Vagina (tissue), 2 donors: Measurements from ENCODE around the gene UTRN. TPM values are rescaled to one million over a fixed set of nuclear protein-coding genes. Genes with fewer than 3 reads are reported as not detected.

ENCODE experiments used
- DNase-seq, 2 donors: peaks; one replicate each; pipeline ENCODE4 v3.0.0-alpha.2; 2017; ENCODE audit errors: extremely low spot score in 2 of 2
- H3K27ac ChIP-seq: fragments of 200-600 bp; sonication (generic); one replicate; pipeline ENCODE4 v1.5.1; 2019
- H3K27me3 ChIP-seq: fragments of 200-600 bp; sonication (generic); one replicate; pipeline ENCODE4 v1.5.1; 2019
- H3K36me3 ChIP-seq, 2 donors: fragments of 200-600 bp; sonication (generic); one replicate each; pipeline ENCODE4 v1.5.1; 2017 to 2019
- H3K4me1 ChIP-seq: fragments of 200-600 bp; sonication (generic); one replicate; pipeline ENCODE4 v1.5.1; 2019
- H3K4me3 ChIP-seq, 2 donors: fragments of 200-600 bp; sonication (generic); 1 replicate in 1 of 2; 2 replicates in 1 of 2; pipeline ENCODE4 v1.5.1; 2016 to 2019
- H3K9me3 ChIP-seq: fragments of 200-600 bp; sonication (generic); one replicate; pipeline ENCODE4 v1.5.1; 2019
- POLR2A ChIP-seq, 2 donors: fragments of 450-650 bp; IDR thresholded peaks; one replicate each; pipeline ENCODE4 v1.6.1; 2017; ENCODE audit warnings: antibody characterized with exemption in 2 of 2, mild to moderate bottlenecking in 2 of 2, moderate library complexity in 2 of 2
- POLR2AphosphoS5 ChIP-seq, 2 donors: sonication (generic); formaldehyde crosslinking; IDR thresholded peaks; one replicate each; pipeline ENCODE4 v1.9.0; 2017; ENCODE audit warnings: antibody characterized with exemption in 2 of 2, mild to moderate bottlenecking in 2 of 2, low read depth in 1 of 2; ENCODE audit not compliant: insufficient read depth in 1 of 2
- intact Hi-C: fragments of 100-400 bp; cut with DNase I; formaldehyde crosslinking; loops from one replicate; pipeline ENCODE4 v1.15.1; 2023
- total RNA-seq: library from RNA; depleted of rRNA; stranded (reverse); fragments of >200 nt; gene quantifications from one replicate; pipeline ENCODE4 v1.2.3, GENCODE V29; 2016
- TF ChIP-seq, protein P1 (sequence below), 3 experiments: fragments of 450-650 bp in 2 of 3; fragments of 200-600 bp in 1 of 3; sonication (generic) in 1 of 3; IDR thresholded peaks; one replicate each; pipeline ENCODE4 v1.5.1; 2017 to 2019; ENCODE audit warnings: antibody characterized with exemption in 3 of 3, mild to moderate bottlenecking in 2 of 3, moderate library complexity in 2 of 3

Gene UTRN
- total RNA-seq, 1 donor from 2014 or later, result 160 TPM

DNA sequence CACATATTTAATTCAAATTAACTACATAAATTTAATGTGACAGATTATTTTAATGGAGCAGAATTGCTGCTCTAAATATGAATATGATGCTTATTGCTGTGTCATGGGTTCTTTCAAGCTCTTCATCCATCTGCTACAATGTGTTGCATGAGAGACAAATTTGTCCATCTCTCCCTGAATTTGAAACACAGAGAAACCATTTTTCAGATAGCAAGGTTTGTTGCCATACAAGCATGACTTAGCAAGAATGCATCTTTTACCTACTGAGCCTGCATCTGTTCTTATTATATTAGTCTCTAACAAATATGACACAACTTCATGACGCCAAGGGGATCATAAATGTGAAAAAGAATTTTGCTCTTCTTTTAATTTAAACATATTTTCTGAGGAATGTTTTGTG is 8.0 kb upstream of the UTRN start:
- intact Hi-C loops, result no loop called here
- Histone ChIP-seq H3K27me3 (no peaks in the 10 kb centered on the region), H3K9me3 (no peaks in the 10 kb centered on the region), H3K27ac (no peak overlapping the region), H3K36me3 (no peaks in the 10 kb centered on the region), H3K4me1 (no peaks in the 10 kb centered on the region), H3K4me3 (no peak overlapping the region)
- TF ChIP-seq, protein P1, sequence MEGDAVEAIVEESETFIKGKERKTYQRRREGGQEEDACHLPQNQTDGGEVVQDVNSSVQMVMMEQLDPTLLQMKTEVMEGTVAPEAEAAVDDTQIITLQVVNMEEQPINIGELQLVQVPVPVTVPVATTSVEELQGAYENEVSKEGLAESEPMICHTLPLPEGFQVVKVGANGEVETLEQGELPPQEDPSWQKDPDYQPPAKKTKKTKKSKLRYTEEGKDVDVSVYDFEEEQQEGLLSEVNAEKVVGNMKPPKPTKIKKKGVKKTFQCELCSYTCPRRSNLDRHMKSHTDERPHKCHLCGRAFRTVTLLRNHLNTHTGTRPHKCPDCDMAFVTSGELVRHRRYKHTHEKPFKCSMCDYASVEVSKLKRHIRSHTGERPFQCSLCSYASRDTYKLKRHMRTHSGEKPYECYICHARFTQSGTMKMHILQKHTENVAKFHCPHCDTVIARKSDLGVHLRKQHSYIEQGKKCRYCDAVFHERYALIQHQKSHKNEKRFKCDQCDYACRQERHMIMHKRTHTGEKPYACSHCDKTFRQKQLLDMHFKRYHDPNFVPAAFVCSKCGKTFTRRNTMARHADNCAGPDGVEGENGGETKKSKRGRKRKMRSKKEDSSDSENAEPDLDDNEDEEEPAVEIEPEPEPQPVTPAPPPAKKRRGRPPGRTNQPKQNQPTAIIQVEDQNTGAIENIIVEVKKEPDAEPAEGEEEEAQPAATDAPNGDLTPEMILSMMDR (IDR thresholded peaks at IDR 0.05), result no peak
- no peak for TF ChIP-seq POLR2AphosphoS5 (IDR thresholded peaks at IDR 0.05; ENCODE audit: insufficient read depth in 1 of 2, low read depth in 1 of 2)
- no peak for TF ChIP-seq POLR2A (IDR thresholded peaks at IDR 0.05)
- no peak for DNase-seq

DNA sequence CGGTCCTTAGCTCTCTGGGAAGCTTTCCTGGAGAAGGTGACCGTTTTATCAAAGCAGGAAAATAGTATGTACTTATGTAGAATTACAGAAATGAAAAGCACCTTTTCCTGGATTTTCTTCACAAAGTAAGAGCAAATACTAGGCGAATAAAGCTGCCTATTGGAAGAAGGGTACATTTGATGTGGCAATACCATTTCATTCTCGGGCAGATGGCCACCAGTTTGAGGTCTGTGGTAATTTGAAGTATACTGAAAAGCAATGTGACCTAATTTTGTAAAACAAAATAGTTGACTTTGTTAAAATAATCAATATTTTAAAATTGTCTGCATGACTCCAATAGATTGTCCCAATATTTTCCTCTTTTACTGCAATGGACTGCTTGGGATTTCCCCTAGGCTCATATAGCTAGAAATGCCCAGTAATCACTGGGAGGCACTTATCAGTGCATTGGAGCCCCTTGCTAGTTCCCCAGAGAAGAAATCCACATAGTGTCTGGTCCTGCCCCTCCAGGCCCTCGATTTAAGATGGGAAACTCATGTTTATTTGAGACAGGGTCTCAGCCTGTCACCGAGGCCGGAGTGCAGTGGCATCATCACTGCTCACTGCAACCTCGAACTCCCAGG is 7.4 kb upstream of the UTRN start:
- H3K9me3 ChIP-seq, result no peaks in the 10 kb centered on the region
- H3K27me3 ChIP-seq, result no peaks in the 10 kb centered on the region
- no peak overlapping the region for H3K27ac ChIP-seq
- no peak overlapping the region for H3K4me3 ChIP-seq
- intact Hi-C loops, result no loop called here
- TF ChIP-seq, protein P1 (IDR thresholded peaks at IDR 0.05), result no peak
- TF ChIP-seq POLR2A (IDR thresholded peaks at IDR 0.05), result no peak
- no peak for TF ChIP-seq POLR2AphosphoS5 (IDR thresholded peaks at IDR 0.05; ENCODE audit: insufficient read depth in 1 of 2, low read depth in 1 of 2)
- H3K4me1 ChIP-seq, result no peaks in the 10 kb centered on the region
- no peak for DNase-seq
- no peaks in the 10 kb centered on the region for H3K36me3 ChIP-seq

DNA sequence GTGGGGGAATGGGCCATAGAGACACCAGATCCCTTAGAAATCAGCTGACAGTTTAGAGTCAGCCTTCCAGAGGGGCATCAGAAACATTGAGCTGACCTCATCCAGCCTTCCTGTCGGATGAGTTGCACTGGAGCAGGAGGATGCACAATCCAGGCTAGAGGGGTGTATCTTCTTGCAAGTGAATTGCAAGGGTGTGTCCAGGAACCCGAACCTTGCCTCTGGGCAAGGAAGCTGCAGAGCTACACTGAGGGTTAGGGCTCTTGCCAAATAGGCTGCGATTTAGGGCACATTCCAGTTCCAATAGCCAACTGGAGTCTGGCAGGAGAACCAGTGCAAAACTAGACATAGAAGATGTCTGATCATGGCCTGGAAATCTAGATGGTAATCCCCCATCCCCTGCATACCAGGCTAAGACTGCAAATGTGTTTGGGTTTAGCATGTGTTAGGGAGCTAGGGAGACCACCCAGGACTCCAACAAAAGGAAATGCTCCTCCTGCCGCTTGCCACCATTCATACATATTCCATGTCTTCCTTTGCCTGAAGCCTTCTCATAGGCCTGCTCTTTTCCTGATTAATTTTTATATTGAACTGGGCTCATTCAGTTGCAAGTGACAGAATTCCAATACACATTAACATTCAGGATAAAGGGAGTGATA is 6.3 kb upstream of the UTRN start:
- no peak for DNase-seq
- H3K4me3 ChIP-seq, result no peak overlapping the region
- no peaks in the 10 kb centered on the region for H3K4me1 ChIP-seq
- intact Hi-C loops, result no loop called here
- no peaks in the 10 kb centered on the region for H3K9me3 ChIP-seq
- H3K27ac ChIP-seq, result no peak overlapping the region
- no peaks in the 10 kb centered on the region for H3K36me3 ChIP-seq
- TF ChIP-seq, protein P1 (IDR thresholded peaks at IDR 0.05), result no peak
- TF ChIP-seq POLR2A (IDR thresholded peaks at IDR 0.05) (no peak), POLR2AphosphoS5 (IDR thresholded peaks at IDR 0.05; ENCODE audit: insufficient read depth in 1 of 2, low read depth in 1 of 2) (no peak)
- H3K27me3 ChIP-seq, result no peaks in the 10 kb centered on the region

DNA sequence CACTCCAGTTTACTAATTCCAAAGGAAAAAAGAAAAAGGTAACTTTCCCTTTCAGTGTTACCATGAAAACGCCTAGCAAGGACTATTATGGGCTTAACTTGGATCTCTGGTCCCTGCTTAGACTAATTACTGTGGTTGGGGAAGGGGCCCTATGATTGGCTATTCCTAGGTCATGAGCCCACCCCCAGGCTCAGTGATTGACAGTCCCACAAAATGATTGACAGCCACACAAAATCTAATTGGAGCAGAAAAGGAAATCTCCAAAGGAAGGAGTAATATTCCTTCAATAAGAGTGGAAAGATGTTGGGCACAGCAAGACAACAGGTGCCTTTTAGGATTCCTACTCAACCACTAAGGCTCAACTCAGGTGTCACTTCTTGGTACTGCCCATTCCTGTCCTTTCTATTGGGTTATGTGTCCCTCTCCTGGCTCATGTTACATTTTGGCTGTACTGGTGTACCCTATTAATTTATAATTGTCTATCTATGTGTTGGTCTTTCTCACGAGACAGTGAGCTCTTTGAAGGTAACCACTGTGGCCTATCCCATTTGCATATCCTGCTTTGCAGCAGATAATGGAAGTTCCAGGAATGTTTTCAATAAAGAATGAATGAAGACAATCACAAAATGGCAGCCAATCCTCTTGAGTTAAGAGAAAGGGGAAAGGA is 5.5 kb upstream of the UTRN start:
- no peaks in the 10 kb centered on the region for H3K9me3 ChIP-seq
- H3K36me3 ChIP-seq, result no peaks in the 10 kb centered on the region
- no peak overlapping the region for H3K4me3 ChIP-seq
- no peak for DNase-seq
- no peaks in the 10 kb centered on the region for H3K27me3 ChIP-seq
- no peaks in the 10 kb centered on the region for H3K4me1 ChIP-seq
- no peak overlapping the region for H3K27ac ChIP-seq
- TF ChIP-seq, protein P1 (IDR thresholded peaks at IDR 0.05), result no peak
- TF ChIP-seq POLR2A (IDR thresholded peaks at IDR 0.05), result no peak
- no peak for TF ChIP-seq POLR2AphosphoS5 (IDR thresholded peaks at IDR 0.05; ENCODE audit: insufficient read depth in 1 of 2, low read depth in 1 of 2)
- intact Hi-C loops, result loop anchor here (10.0 kb wide), 1 partner anchor 205 kb away; no protein-coding TSS in a partner anchor
